ENCODE measurements around the gene HDAC9. TPM values are rescaled to one million over a fixed set of nuclear protein-coding genes. Genes with fewer than 3 reads are reported as not detected.
A peak's percentile ranks its signal among the peaks of the same experiment; 100 is the strongest.

Gene HDAC9
- total and polyA plus RNA-seq, 2 experiments from 2014 or later = 3.7 to 9.4 TPM

- no peaks in the 10 kb centered on the region for H3K36me3 ChIP-seq (replicated peaks; ENCODE audit: insufficient read depth, low read depth)
- H3K4me1 ChIP-seq (ENCODE audit: insufficient read depth) = peaks cover 9% of the 10 kb centered on the region
- no peaks in the 10 kb centered on the region for H3K9me3 ChIP-seq (ENCODE audit: low read depth)
- no peak overlapping the region for H3K27ac ChIP-seq
- H3K79me2 ChIP-seq = no peaks in the 10 kb centered on the region
- no peak overlapping the region for H3K4me2 ChIP-seq
- WGBS (ENCODE audit: low lambda C conversion rate, missing lambda C conversion rate) = 90% methylated on average over 1 of the region's 1 CpG
- no peaks in the 10 kb centered on the region for H4K20me1 ChIP-seq (ENCODE audit: insufficient read depth, poor library complexity, severe bottlenecking)
- H2AFZ ChIP-seq = no peak overlapping the region
- H3K4me3 ChIP-seq = no peak overlapping the region
- TF ChIP-seq EZH2 (IDR thresholded peaks at IDR 0.05; ENCODE audit: borderline replicate concordance) (no peak), CTCF (IDR thresholded peaks at IDR 0.05; ENCODE audit: poor library complexity) (no peak), EZH2phosphoT487 (IDR thresholded peaks at IDR 0.05; ENCODE audit: low read depth, severe bottlenecking, unreplicated experiment) (no peak)
- no peaks in the 10 kb centered on the region for H3K9me2 ChIP-seq (replicated peaks; ENCODE audit: insufficient read depth)
- DNase-seq (ENCODE audit: low spot score) = no peak
- no peaks in the 10 kb centered on the region for H3K27me3 ChIP-seq
Observed at GRCh38 chr7:18550574-18550973, 55.0 kb downstream of the HDAC9 start.

- no peaks in the 10 kb centered on the region for H4K20me1 ChIP-seq (ENCODE audit: insufficient read depth, poor library complexity, severe bottlenecking)
- H3K79me2 ChIP-seq = no peaks in the 10 kb centered on the region
- no peaks in the 10 kb centered on the region for H3K36me3 ChIP-seq (replicated peaks; ENCODE audit: insufficient read depth, low read depth)
- no peak for DNase-seq (ENCODE audit: low spot score)
- peak overlapping the region; percentile 8 for H3K27ac ChIP-seq
- H3K4me1 ChIP-seq (ENCODE audit: insufficient read depth) = peaks cover 9% of the 10 kb centered on the region
- H3K4me2 ChIP-seq = peak overlapping the region; percentile 28
- no peaks in the 10 kb centered on the region for H3K9me2 ChIP-seq (replicated peaks; ENCODE audit: insufficient read depth)
- no peak overlapping the region for H3K4me3 ChIP-seq
- no peaks in the 10 kb centered on the region for H3K9me3 ChIP-seq (ENCODE audit: low read depth)
- no peaks in the 10 kb centered on the region for H3K27me3 ChIP-seq
- WGBS (ENCODE audit: low lambda C conversion rate, missing lambda C conversion rate) = 49% methylated on average over 2 of the region's 2 CpGs
- TF ChIP-seq CTCF (IDR thresholded peaks at IDR 0.05; ENCODE audit: poor library complexity) = no peak
- TF ChIP-seq EZH2phosphoT487 (IDR thresholded peaks at IDR 0.05; ENCODE audit: low read depth, severe bottlenecking, unreplicated experiment) = no peak
- no peak for TF ChIP-seq EZH2 (IDR thresholded peaks at IDR 0.05; ENCODE audit: borderline replicate concordance)
- H2AFZ ChIP-seq = no peak overlapping the region
Observed at GRCh38 chr7:18552316-18552916, 56.9 kb downstream of the HDAC9 start.

GRCh38 chr7:18552943-18553604, 57.5 kb downstream of the HDAC9 start:
- Histone ChIP-seq H2AFZ (no peak overlapping the region), H3K9me2 (replicated peaks; ENCODE audit: insufficient read depth) (no peaks in the 10 kb centered on the region), H3K36me3 (replicated peaks; ENCODE audit: insufficient read depth, low read depth) (no peaks in the 10 kb centered on the region), H3K4me1 (ENCODE audit: insufficient read depth) (peaks cover 9% of the 10 kb centered on the region), H3K9me3 (ENCODE audit: low read depth) (no peaks in the 10 kb centered on the region), H4K20me1 (ENCODE audit: insufficient read depth, poor library complexity, severe bottlenecking) (no peaks in the 10 kb centered on the region), H3K27me3 (no peaks in the 10 kb centered on the region), H3K79me2 (no peaks in the 10 kb centered on the region), H3K4me3 (no peak overlapping the region), H3K4me2 (peak overlapping the region; percentile 28), H3K27ac (peak overlapping the region; percentile 8)
- TF ChIP-seq EZH2 (IDR thresholded peaks at IDR 0.05; ENCODE audit: borderline replicate concordance) = no peak
- TF ChIP-seq EZH2phosphoT487 (IDR thresholded peaks at IDR 0.05; ENCODE audit: low read depth, severe bottlenecking, unreplicated experiment) = no peak
- TF ChIP-seq CTCF (IDR thresholded peaks at IDR 0.05; ENCODE audit: poor library complexity) = no peak
- no peak for DNase-seq (ENCODE audit: low spot score)
- 45% methylated on average over 8 of the region's 8 CpGs for WGBS (ENCODE audit: low lambda C conversion rate, missing lambda C conversion rate)

Measured in hepatocyte (in vitro differentiated cells).